ENCODE measurements around the gene SPEN. TPM values are rescaled to one million over a fixed set of nuclear protein-coding genes. Genes with fewer than 3 reads are reported as not detected.

Gene SPEN
- total RNA-seq, 4 donors from 2014 or later = 44.0 to 83.3 (median 67.1) TPM

GRCh38 chr1:15934211-15935055 lies 86.9 kb downstream of the SPEN start:
- no peak for TF ChIP-seq CTCF (IDR thresholded peaks at IDR 0.05; ENCODE audit: low read depth)

- no peak for TF ChIP-seq CTCF (IDR thresholded peaks at IDR 0.05; ENCODE audit: low read depth)
These were observed 87.8 kb downstream of the SPEN start for GRCh38 chr1:15935056-15935950.

- no peak for TF ChIP-seq CTCF (IDR thresholded peaks at IDR 0.05; ENCODE audit: low read depth)
These were observed 88.5 kb downstream of the SPEN start for GRCh38 chr1:15936025-15936424.

GRCh38 chr1:15937146-15937545 lies 89.6 kb downstream of the SPEN start:
- no peak for TF ChIP-seq CTCF (IDR thresholded peaks at IDR 0.05; ENCODE audit: low read depth)

- TF ChIP-seq CTCF (IDR thresholded peaks at IDR 0.05; ENCODE audit: low read depth) = no peak
These were observed 90.2 kb downstream of the SPEN start for GRCh38 chr1:15937706-15938168.

- no peak for TF ChIP-seq CTCF (IDR thresholded peaks at IDR 0.05; ENCODE audit: low read depth)
These were observed 91.2 kb downstream of the SPEN start for GRCh38 chr1:15938628-15939161.

All from subcutaneous adipose tissue (tissue), 4 donors.